KBM-7 (cell line): ENCODE results near the gene RHBDD2.

Experiments
- DNase-seq: peaks from one replicate; pipeline ENCODE4 v3.0.0-alpha.2; 2015
- in situ Hi-C: fragments of 300-500 bp; cut with MboI; formaldehyde crosslinking; loops from 2 replicates; pipeline ENCODE4 v1.14.3; 2020; ENCODE audit warnings: low sequenced_read_pairs, low pct_unique_long_range_greater_than_20kb, mixed read lengths

The RHBDD2 gene

DNA sequence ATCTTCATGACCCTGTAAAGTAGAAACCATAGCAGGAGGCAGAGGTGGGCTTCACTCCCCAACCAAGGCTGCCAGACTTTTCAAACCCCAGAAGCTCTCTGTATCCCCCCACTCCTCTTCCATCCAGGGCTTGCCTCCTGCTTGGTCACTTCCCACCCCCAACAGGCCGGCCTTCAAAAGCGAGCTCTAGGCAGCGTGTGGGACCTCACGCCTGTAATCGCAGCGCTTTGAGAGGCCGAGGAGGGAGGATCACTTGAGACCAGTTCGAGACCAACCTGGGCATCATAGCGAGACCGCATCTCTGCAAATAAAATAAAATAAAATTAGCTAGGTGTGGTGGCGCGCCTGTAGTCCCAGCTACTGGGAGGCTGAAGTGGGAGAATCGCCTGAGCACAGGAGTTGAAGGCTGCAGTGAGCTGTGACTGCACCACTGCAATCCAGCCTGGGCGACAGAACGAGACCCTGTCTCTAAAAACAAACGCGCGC is 35.4 kb downstream of the RHBDD2 start:
- in situ Hi-C loops = no loop called here
- DNase-seq = no peak

DNA sequence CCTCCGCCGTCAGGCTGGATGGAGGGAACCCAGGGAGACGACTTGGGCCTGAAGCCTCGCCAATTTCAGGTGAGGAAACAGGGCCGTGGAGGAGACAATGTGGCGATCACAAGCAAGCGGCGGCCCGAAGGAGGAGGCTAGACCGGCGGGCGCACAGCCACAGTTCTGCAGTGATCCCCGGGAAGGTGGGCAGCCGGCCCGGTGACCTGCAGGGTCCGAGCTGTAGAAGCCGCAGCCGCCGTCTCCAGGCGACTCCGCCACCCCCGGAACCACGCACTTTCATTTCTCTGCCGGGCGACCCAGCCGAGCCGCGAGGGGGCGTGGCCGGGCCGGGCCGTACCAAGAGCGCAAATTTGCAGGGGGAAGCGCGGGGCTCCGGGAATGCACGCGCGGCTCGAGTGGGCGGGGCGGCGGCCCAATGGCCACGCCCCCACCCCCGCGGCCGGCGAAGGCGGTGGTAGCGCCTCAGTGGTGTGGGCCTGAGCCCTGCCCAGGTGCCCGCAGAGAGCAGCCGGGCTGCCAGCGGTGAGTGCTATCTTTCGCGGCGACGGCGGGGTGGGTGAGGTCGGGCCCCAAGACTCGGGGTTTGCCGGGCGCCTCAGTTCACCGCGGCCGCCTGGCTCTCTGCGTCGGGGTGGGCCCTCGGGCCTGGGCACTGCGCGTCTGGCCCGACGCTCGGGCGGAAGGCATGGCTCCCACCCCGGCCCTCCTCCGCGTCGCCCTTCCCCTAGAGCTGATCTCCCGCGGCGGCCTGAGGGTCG is 36.0 kb downstream of the RHBDD2 start, which contains the start of gene POR:
Gene POR, plus strand, starts transcription at position 501 of the 761 bp plus-strand sequence. CDS start 38,847 bp downstream, outside the sequence.
- peak; percentile 96 for DNase-seq

DNA sequence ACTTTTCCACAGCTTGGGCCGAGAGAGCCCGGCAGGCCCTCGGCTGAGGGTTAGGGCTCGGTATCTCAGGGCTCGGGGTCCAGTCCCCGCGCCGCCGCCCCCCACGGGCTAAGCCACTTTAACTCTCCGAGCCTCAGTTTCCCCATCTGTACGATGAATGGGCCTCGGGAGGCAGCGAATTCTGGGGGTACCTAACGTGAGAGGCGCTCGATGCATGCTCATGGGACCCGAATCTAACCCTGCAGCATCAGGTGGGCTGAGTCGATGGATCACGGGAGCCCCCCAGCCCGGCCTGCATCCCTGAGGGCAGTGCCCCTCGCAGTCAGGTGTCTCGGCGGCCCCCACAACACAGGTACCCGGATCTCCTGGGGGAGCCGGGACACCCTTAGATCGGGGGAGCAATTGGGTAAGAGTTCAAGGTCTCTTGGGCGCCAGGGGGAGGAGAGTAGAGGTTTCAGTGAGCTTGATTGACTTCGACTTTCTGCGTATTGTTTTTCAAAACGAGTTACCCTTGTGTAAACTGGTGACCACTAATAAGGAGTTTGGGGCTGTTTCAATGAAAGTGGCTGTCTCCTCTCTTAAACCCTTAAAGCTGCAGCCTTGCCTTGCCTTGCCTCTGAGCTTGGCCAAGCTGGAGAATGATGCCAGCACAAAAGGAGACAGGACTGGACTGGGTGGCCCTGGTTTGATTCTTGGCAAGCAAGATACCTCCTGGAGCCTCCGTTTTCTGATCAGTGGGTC is 36.8 kb downstream of the RHBDD2 start:
- DNase-seq = peak; percentile 26
- in situ Hi-C loops = no loop called here

More for the DNA sequence above, 36.0 kb downstream of the RHBDD2 start, which contains the start of gene POR:
- in situ Hi-C loops = no loop called here

DNA sequence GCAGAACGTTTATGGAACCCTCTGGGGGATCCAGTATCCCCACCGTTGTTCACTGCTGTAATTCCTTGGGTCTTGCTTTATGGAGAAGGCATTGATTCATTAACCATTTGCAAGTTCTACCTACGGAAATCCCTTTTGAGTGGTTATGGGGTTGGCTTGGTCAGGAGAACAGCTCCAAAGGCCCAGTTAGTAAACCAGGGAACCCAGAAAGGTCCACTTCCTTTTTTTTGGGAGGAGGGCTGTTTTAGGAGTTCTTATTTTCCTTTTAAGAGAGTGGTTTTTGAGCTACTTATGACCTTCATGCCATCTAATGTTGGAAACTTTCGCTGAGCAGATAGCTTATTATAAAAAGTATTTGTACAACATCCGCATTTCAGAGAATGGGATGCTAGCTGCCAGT is 37.4 kb downstream of the RHBDD2 start:
- DNase-seq = peak; percentile 15
- in situ Hi-C loops = no loop called here

DNA sequence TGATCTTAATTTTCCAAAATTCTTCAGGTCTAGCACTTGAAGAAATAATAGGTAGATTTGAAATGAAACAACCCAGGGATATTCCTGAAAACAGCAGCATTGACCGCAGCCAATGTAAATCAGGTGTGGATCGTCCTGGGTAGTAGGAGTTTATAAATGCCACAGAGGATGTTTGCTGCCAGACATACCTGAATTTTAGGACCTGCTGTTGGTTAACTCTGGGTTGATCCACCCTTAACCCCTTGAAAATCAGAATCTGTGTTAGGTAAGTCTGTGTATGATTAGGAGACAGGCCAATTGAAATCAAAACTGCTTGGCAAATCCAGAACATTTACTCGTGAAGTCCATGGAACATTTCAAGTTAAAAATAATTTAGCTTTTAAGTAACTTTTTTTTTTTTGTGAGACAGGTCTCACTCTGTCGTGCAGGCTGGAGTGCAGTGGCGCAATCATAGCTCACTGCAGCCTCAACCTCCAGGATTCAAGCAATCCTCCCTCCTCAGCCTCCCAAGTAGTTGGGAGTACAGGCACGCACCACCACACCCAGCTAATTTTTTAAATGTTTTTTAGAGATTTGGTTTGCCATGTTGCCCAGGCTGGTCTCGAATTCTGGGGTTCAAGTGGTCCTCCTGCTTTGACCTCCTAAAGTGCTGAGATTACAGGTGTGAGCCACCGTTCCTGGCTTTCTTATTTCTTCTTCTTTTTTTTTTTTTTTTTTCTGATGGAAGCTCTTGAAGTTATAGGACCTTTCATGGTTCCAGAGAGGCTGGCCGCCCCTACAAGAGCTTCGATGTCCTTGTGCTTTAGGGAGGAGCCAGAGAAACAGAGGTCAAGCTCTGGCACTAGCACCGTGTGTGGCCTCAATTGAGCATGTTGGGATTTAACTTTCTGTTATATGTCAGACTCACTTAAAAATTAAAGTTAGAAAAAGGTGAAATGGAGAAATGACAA is 38.1 kb downstream of the RHBDD2 start:
- in situ Hi-C loops = no loop called here
- DNase-seq = no peak

DNA sequence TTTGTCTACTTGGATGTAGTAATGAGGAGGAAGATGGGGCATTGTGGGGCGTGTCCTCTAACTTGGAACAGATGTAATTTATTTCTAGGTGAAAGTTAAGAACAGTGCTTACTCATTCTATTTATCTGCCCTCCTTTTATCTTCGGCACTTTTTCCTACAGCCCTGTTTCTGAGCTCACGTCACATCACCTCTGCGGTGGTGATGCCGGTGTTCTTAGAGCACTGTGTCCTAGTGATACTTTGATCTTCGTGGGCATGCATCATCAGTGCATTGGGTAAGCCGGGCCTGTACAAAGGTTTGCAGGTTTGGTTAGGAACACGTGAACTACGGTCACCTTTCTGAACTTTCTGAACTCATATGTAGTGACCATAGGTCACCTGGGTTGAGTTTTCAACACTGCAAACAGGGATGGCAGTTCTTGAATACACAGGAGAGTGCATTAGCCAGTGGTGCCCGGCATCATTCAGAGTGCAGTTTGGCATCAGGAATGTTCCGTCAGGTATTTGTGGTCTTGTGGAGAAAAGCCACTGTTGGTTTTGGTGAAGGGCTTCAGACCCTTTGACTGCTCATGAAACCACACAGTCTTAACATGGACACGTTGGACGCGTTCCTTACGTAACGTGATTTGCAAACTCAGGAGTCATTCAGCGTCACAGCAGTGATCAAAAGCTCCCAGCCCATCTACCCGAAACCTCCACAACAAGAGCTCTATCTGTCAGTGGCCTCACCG is 41.8 kb downstream of the RHBDD2 start:
- DNase-seq = no peak
- in situ Hi-C loops = no loop called here

DNA sequence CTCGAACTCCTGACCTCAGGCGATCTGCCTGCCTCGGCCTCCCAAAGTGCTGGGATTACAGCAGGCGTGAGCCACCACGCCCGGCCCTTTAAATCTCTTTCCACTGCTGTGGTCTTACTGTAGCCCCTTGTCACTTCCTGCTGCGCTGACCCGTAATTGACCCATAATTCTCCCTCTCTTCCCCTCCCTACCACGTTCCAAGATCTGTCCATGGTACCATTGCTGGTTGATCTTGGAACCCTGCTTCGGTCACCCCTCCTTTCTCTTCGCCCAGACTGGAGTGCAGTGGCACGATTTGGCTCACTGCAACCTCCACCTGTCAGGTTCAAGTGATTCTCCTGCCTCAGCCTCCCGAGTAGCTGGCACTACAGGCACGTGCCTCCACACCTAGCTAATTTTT is 42.6 kb downstream of the RHBDD2 start:
- in situ Hi-C loops = no loop called here
- DNase-seq = peak; percentile 24

DNA sequence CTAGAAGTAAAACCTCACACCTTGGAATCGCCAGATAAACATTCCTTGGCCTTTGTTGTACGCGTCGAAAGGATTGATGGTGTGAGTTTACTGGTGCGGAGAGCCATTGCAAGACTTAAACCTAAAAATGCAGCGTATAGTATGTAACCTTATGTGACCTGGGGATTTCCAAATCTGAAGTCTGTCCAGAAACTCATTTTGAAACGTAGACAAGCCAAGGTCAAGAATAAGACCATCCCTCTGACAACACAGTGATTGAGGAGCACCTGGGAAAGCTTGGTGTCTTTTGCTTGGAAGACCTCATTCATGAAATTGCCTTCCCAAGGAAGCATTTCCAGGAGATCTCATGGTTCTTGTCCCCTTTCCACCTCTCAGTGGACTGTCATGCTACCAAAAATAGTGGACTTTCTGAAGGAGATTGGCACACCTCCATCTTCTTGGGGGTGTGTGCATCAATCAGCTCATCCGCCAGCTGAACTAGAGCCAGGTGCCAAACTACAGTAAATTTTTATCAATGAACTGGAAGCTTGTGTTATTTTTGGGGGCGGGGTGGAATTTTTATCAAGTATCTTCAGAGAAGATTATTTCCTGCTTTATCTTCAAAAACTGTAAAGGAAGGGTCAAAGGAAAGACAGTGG is 44.3 kb downstream of the RHBDD2 start:
- in situ Hi-C loops = no loop called here
- DNase-seq = no peak

DNA sequence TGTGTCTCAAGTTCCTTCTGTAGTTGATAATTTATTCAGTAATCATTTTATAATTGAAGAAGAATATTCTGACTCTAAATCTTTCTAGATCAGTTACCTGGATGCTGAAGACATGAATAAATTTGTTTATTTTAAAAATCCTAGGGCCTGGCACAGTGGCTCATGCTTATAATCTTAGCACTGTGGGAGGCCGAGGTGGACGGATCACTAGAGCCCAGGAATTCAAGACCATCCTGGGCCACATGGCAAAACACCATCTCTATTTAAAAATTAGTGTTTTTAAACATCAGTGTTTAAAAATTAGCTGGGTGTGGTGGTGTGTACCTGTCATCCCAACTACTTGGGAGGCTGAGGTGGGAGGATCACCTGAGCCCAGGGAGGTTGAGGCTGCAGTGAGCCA is 45.4 kb downstream of the RHBDD2 start:
- DNase-seq = no peak
- in situ Hi-C loops = no loop called here

DNA sequence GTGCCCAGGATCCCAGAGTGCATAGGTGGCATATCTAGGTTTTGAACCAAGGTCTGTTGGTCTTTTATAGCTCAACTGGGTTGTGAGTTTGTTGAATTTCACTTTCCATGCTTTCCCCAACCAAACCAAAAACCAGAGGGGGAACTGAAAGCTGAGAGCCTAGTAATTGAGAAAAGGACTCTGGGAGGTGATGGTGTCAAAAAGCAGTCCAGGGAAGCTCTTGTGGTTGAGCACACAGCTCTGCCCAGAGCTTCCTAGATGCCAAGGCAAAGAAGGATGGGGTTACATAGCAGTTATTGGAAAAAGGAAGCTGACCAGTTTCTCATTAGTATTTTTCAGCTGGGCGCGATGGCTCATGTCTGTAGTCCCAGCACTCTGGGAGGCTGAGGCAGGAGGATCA is 46.1 kb downstream of the RHBDD2 start:
- in situ Hi-C loops = no loop called here
- no peak for DNase-seq

DNA sequence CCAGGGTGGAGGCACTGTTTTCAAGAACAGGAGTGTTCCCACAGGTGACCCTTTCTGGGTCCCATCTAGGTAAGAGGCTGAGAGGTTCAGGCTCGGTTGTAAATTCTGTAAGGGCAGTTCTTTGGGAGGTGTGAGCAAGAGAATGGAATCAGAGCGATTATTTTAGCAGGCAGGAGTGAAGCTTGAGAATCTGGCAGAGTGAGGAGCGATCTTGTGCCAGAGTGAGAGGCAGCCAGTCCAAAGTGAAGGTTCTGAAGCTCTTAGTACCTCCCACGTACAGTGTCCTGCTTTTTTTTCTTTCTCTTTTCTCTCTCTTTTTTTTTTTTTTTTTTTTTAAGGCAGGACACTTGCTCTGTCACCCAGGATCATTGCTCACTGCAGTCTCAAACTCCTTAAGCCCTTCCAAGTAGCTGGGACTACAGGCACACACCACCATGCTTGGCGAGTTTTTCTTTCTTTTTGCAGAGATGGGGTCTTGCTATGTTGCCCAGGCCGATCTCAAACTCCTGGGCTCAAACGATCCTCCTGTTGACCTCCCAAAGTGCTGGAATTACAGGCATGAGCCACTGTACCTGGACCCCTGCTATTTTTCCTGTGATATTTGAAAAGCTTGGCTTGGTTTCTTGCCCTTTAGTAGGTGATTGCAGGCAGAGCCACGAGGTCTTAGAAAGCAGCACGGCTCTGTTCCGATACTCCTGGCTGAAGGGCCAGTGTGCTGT is 47.0 kb downstream of the RHBDD2 start:
- in situ Hi-C loops = no loop called here
- DNase-seq = no peak

DNA sequence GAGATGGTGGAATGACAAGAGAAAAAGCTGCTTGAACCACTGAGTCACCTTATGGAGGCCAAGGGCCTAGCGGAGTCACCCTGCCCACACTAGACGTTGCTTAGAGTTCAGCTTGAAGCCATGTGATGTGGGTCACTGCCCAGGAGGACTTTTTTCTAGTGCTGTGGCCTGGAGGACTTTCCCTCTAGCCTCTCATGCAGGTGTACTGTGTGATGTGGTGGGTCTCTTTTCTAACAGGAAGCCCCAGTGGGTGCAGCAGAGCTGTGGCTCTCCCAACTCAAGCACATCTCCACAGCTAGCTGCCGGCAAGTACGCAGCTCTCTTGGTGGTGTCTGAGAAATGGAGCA is 49.7 kb downstream of the RHBDD2 start:
- no peak for DNase-seq
- in situ Hi-C loops = no loop called here

DNA sequence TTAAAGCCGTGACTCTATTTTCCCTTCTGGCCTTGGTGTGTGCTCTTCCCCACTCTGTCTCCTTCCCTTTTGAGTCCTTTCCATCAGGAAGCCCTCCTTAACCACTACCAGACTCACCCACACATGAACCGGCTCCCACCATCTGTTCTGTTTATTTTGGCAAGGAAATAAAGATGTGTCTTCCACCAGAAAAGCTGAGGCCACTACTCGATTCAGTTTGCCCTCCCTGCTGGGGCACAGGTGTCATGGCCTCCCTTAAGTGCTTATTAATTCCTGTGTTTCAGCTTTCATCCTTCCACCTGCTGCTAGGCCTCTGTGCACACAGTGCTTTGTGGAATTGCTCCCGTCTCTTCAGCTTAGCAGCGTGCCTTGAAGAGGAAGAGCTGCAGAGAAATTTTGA is 52.8 kb downstream of the RHBDD2 start:
- in situ Hi-C loops = no loop called here
- DNase-seq = no peak

DNA sequence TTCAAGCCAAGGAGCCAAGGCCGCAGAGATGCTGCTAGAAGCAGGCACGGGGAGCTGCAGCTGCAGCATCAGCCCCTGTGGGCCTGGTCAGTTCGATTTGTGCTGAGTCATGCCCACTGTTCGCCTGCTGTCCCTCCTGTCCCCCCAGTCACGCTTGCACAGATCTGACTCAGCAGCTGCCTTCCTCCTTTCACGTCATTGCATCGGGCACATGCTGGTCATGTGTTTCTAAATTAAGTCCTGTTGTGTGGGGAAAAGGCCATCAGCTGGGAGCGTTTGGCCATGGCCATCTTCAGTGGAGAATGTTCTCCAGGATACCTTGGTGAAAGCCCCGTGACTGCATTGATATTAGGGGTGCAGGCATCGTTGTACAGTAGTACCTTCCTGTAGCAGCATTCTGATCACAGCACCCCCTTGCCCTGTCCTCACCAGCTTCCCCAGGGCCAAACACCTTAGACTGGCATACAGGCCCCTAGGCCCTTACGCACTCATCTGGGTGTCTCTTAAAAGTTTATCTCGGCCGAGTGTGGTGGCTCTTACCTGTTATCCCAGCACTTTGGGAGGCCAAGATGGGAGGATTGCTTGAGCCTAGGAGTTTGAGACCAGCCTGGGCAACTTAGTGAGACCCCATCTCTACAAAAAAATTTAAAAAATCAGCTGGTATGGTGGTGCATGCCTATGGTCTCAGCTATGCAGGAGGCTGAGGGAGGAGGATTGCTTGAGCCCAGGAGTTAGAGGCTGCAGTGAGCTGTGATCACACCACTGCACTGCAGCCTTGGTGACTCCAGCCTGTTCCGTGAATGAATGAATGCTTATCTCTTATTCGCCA is 59.3 kb downstream of the RHBDD2 start:
- in situ Hi-C loops = no loop called here
- no peak for DNase-seq
